Duodenal mucosa (tissue), 2 donors: ENCODE data around the gene MACROD2.

Experiments used
- H3K27ac ChIP-seq: one replicate; pipeline ENCODE4 v1.7.0; 2013; ENCODE audit warnings: low read depth, low read length
- H3K27me3 ChIP-seq, 2 donors: one replicate each; pipeline ENCODE4 v1.7.0; 2013; ENCODE audit warnings: low read length in 2 of 2, control low read depth in 1 of 2; ENCODE audit not compliant: insufficient read depth in 2 of 2, control insufficient read depth in 1 of 2
- H3K36me3 ChIP-seq, 2 donors: one replicate each; pipeline ENCODE4 v1.7.0; 2013; ENCODE audit warnings: low read length in 2 of 2, control low read depth in 1 of 2; ENCODE audit not compliant: insufficient read depth in 2 of 2, control insufficient read depth in 1 of 2
- H3K4me1 ChIP-seq, 2 donors: one replicate each; pipeline ENCODE4 v1.7.0; 2013; ENCODE audit warnings: low read length in 2 of 2, control low read depth in 1 of 2; ENCODE audit not compliant: insufficient read depth in 2 of 2, control insufficient read depth in 1 of 2
- H3K4me3 ChIP-seq, 2 donors: one replicate each; pipeline ENCODE4 v1.7.0; 2013; ENCODE audit warnings: low read length in 2 of 2, low read depth in 1 of 2
- H3K9ac ChIP-seq, 2 donors: one replicate each; pipeline ENCODE4 v1.7.0; 2013; ENCODE audit warnings: low read length in 2 of 2, low read depth in 1 of 2
- H3K9me3 ChIP-seq, 2 donors: one replicate each; pipeline ENCODE4 v1.7.0; 2013; ENCODE audit warnings: low read length in 2 of 2, control low read depth in 1 of 2; ENCODE audit not compliant: control insufficient read depth in 1 of 2

Gene MACROD2

GRCh38 chr20:15248618-15249395 is 1253.5 kb downstream of the MACROD2 start:
- Histone ChIP-seq H3K9me3 (no peaks in the 10 kb centered on the region), H3K27ac (no peak overlapping the region), H3K36me3 (no peaks in the 10 kb centered on the region), H3K4me3 (no peak overlapping the region), H3K27me3 (no peaks in the 10 kb centered on the region), H3K4me1 (no peaks in the 10 kb centered on the region), H3K9ac (no peak overlapping the region)

- no peaks in the 10 kb centered on the region for H3K27me3 ChIP-seq
- H3K27ac ChIP-seq, result no peak overlapping the region
- H3K4me1 ChIP-seq, result no peaks in the 10 kb centered on the region
- no peak overlapping the region for H3K9ac ChIP-seq
- H3K4me3 ChIP-seq, result no peak overlapping the region
- H3K9me3 ChIP-seq, result no peaks in the 10 kb centered on the region
- H3K36me3 ChIP-seq, result no peaks in the 10 kb centered on the region
These were observed 1255.9 kb downstream of the MACROD2 start for GRCh38 chr20:15251171-15251570.

GRCh38 chr20:15252304-15252703 is 1257.0 kb downstream of the MACROD2 start:
- Histone ChIP-seq H3K36me3 (no peaks in the 10 kb centered on the region), H3K27ac (no peak overlapping the region), H3K4me1 (no peaks in the 10 kb centered on the region), H3K9me3 (no peaks in the 10 kb centered on the region), H3K27me3 (no peaks in the 10 kb centered on the region), H3K9ac (no peak overlapping the region), H3K4me3 (no peak overlapping the region)

DNA sequence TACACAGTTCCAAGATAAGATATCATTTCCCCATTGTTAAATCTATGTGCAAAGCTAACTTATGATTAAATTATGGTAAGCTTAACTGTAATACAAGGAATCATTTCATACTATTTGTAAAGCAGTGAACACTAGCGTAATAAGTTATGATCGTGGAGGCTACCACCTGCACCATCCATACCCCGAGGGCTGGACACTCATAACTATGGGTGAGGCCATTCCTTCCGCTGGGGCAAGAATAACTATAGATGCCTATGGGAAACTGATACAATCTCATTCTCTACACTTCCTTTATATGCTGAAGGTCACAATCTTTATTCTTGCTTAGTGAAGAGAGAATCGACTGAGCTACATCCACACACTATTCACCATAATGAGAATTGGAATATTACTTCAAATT is 1258.1 kb downstream of the MACROD2 start:
- H3K4me1 ChIP-seq, result no peaks in the 10 kb centered on the region
- H3K4me3 ChIP-seq, result no peak overlapping the region
- no peak overlapping the region for H3K9ac ChIP-seq
- H3K27me3 ChIP-seq, result no peaks in the 10 kb centered on the region
- H3K27ac ChIP-seq, result no peak overlapping the region
- no peaks in the 10 kb centered on the region for H3K36me3 ChIP-seq
- no peaks in the 10 kb centered on the region for H3K9me3 ChIP-seq

DNA sequence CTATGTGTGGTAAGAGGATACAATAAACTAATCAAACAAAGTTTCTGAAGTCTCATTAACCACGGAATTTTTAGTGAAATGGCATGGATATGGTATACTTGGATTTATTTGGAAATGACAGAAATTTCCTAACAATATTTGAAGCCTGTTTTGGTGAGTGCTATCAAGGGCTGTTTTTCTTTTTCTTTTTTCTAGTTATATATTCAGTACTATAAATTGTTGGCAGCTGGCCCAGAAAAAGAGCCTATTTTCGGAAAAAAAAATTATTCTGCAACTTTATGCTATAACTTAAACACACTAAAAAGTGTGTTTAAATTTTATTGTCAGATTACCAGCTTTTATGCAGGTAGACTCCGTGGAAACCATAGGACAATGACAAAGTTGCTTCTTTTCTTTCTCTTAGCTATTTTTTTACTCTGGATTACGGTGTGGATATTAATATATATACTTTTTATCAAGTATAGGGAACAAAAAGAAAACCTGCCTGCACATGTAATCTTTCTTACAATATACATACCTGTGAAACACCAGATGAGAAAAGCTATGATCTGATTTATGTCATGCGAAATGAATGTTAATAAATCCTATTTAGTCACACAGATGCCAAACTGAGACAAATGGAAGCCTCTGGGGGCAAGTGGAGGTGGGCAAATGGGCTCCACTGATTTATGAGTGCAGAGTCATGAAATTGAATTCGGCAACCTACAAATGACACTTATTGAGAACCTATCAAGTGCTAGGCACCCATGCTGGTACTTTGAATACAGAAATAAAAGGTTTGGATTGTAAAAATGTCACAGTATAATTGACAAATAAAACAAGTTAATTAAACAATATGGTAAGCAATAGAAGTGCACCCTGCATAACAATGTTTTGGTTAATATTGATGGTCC is 1261.6 kb downstream of the MACROD2 start:
- Histone ChIP-seq H3K4me1 (no peaks in the 10 kb centered on the region), H3K36me3 (no peaks in the 10 kb centered on the region), H3K9ac (no peak overlapping the region), H3K9me3 (no peaks in the 10 kb centered on the region), H3K4me3 (no peak overlapping the region), H3K27me3 (no peaks in the 10 kb centered on the region), H3K27ac (no peak overlapping the region)

GRCh38 chr20:15257569-15257870 is 1262.2 kb downstream of the MACROD2 start:
- no peaks in the 10 kb centered on the region for H3K36me3 ChIP-seq
- no peaks in the 10 kb centered on the region for H3K27me3 ChIP-seq
- H3K4me3 ChIP-seq, result no peak overlapping the region
- no peaks in the 10 kb centered on the region for H3K9me3 ChIP-seq
- no peak overlapping the region for H3K27ac ChIP-seq
- H3K4me1 ChIP-seq, result no peaks in the 10 kb centered on the region
- H3K9ac ChIP-seq, result no peak overlapping the region

- Histone ChIP-seq H3K4me3 (no peak overlapping the region), H3K9ac (no peak overlapping the region), H3K27ac (no peak overlapping the region)
These were observed 1270.4 kb downstream of the MACROD2 start for GRCh38 chr20:15265581-15266309.

GRCh38 chr20:15267935-15268334 is 1272.6 kb downstream of the MACROD2 start:
- Histone ChIP-seq H3K9ac (no peak overlapping the region), H3K4me1 (no peaks in the 10 kb centered on the region), H3K27me3 (no peaks in the 10 kb centered on the region), H3K9me3 (no peaks in the 10 kb centered on the region), H3K36me3 (no peaks in the 10 kb centered on the region), H3K27ac (no peak overlapping the region), H3K4me3 (no peak overlapping the region)

More at GRCh38 chr20:15265581-15266309, 1270.4 kb downstream of the MACROD2 start:
- no peaks in the 10 kb centered on the region for H3K9me3 ChIP-seq
- no peaks in the 10 kb centered on the region for H3K4me1 ChIP-seq
- no peaks in the 10 kb centered on the region for H3K27me3 ChIP-seq
- no peaks in the 10 kb centered on the region for H3K36me3 ChIP-seq

- Histone ChIP-seq H3K4me1 (no peaks in the 10 kb centered on the region), H3K9me3 (no peaks in the 10 kb centered on the region), H3K27ac (no peak overlapping the region), H3K27me3 (no peaks in the 10 kb centered on the region), H3K4me3 (no peak overlapping the region), H3K36me3 (no peaks in the 10 kb centered on the region), H3K9ac (no peak overlapping the region)
These were observed 1282.7 kb downstream of the MACROD2 start for GRCh38 chr20:15278041-15278440.

DNA sequence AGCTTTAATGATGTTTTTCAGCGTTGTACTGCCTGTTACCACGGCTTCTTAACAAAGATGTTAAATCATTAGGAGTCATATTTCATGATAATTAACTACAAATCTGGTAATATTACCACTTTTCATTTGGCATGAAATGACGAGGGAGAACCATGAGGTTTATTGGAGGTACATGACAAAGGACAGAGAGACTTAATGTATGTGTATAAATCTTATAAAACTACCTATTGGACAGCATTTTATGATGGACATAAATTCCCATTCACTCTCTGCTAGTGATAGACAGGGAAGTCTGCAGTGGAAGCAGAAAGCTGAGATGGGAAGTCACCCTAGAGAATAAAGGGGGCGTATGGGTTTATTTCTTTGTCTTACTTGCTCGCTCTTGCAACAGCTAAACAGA is 1292.0 kb downstream of the MACROD2 start:
- H3K4me1 ChIP-seq, result no peaks in the 10 kb centered on the region
- no peaks in the 10 kb centered on the region for H3K9me3 ChIP-seq
- no peak overlapping the region for H3K9ac ChIP-seq
- H3K27ac ChIP-seq, result no peak overlapping the region
- no peaks in the 10 kb centered on the region for H3K27me3 ChIP-seq
- no peak overlapping the region for H3K4me3 ChIP-seq
- no peaks in the 10 kb centered on the region for H3K36me3 ChIP-seq
